C4-2B (cell line): Measurements from ENCODE around the gene NOX5.

ENCODE experiments used
- H3K27ac ChIP-seq: fragments of 450-650 bp; 2 replicates; pipeline ENCODE4 v1.5.1; 2017
- ZFX ChIP-seq: fragments of 450-650 bp; IDR thresholded peaks from 2 replicates; pipeline ENCODE4 v1.6.1; 2017
- TF ChIP-seq, protein P1 (sequence below): fragments of 450-650 bp; conservative IDR thresholded peaks from 2 replicates; pipeline ENCODE4 v1.5.1; 2017; ENCODE audit warnings: mild to moderate bottlenecking

NOX5 gene

DNA sequence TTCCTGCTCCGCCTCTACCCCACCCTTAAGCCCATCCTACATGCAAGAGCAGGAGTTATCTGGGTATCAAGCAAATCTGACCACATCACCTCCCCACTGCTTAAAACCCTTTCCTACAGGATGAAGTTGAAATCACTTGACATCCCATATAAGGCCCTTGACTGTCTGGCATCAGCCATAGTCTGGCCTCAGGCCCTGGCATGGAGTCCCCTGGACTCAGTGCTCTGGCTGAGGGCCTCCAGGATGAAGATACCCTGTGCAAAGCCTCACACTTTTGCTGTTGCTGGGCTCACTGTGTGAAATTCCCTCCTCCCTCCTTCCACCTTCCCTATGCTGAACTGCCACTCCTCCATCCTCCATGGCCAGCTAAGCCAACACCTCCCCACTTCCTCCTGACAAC is 80.8 kb downstream of the NOX5 start:
- no peak overlapping the region for H3K27ac ChIP-seq
- TF ChIP-seq ZFX, result no peak
- TF ChIP-seq, protein P1, sequence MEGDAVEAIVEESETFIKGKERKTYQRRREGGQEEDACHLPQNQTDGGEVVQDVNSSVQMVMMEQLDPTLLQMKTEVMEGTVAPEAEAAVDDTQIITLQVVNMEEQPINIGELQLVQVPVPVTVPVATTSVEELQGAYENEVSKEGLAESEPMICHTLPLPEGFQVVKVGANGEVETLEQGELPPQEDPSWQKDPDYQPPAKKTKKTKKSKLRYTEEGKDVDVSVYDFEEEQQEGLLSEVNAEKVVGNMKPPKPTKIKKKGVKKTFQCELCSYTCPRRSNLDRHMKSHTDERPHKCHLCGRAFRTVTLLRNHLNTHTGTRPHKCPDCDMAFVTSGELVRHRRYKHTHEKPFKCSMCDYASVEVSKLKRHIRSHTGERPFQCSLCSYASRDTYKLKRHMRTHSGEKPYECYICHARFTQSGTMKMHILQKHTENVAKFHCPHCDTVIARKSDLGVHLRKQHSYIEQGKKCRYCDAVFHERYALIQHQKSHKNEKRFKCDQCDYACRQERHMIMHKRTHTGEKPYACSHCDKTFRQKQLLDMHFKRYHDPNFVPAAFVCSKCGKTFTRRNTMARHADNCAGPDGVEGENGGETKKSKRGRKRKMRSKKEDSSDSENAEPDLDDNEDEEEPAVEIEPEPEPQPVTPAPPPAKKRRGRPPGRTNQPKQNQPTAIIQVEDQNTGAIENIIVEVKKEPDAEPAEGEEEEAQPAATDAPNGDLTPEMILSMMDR, result no peak

DNA sequence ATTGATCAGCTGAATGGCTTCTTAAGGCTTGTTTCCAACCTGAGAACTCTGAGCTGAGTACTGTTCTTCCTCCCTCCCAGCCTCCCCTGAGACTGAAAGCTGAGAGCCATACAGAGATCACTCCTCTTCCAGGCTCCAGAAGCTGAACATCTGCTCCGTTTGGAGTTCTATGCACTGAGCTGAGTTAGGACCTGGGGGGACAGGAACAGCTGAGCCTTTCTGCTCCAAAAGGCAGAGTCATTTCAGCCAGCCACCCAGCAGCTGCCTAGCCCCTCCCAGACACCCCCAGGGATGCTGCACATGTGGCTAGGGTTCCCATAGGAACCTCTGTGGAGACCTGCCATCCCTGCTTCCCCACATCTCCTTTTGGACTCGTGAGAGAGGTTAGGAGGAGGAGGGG is 81.7 kb downstream of the NOX5 start:
- no peak overlapping the region for H3K27ac ChIP-seq
- TF ChIP-seq ZFX, result no peak
- TF ChIP-seq, protein P1, result no peak

DNA sequence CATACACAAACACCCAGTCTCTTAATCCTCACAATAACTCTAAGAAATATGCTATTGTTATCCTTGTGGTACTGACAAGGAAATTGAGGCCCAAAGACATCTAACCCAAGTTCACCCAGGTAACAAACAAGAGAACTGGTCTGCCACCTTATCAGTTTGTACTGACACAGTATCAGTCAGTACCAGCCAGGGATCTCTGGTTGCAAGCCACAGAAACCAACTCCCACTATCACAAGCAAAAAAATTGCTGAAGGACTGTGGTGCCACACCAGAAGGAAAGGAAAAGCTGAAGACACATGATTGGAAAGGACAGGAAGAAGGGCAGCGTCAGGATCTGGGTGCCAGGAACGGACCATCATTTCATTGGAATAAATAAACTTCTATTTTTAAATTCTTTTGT is 82.1 kb downstream of the NOX5 start:
- no peak overlapping the region for H3K27ac ChIP-seq
- TF ChIP-seq, protein P1, result no peak
- TF ChIP-seq ZFX, result no peak

DNA sequence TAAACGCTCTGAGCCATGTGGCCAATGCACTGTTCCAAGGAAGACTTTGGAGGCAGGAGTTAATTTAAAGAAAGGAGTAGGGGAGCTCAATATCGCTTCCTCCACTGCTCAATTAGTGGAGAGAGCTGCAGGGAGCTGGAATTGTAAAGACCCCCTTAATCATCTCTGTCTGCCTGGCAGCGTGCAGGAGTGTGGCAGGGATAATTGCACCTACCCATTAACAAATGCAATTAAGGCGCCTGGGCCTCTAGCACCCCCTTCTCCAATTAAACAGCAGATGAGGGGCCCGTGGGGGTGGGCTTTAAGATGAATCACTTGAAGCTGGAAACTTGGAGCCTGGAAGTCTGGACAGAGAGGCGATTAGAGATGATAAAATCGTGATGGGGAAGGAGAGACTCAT is 84.3 kb downstream of the NOX5 start:
- TF ChIP-seq, protein P1, result no peak
- TF ChIP-seq ZFX, result no peak
- no peak overlapping the region for H3K27ac ChIP-seq

DNA sequence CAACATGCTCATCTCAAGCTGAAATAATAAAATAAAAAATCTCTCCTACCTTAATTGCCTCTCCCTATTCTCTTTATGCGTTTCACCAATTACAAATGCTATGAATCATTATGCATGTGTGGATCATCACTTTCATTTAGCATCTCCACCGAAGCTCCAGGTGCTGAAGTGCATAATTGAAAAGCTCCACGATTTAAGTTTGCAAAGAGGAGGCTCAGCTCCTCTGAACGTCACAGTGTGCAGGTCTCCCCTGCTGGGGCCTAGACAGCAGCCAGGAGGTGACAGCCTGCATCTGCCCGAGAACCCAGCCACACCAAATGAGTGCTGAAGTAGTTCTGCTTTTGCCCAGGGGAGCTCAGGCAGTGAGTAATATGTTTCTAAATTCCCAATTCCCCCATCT is 85.4 kb downstream of the NOX5 start:
- H3K27ac ChIP-seq, result no peak overlapping the region
- TF ChIP-seq, protein P1, result no peak
- TF ChIP-seq ZFX, result no peak

DNA sequence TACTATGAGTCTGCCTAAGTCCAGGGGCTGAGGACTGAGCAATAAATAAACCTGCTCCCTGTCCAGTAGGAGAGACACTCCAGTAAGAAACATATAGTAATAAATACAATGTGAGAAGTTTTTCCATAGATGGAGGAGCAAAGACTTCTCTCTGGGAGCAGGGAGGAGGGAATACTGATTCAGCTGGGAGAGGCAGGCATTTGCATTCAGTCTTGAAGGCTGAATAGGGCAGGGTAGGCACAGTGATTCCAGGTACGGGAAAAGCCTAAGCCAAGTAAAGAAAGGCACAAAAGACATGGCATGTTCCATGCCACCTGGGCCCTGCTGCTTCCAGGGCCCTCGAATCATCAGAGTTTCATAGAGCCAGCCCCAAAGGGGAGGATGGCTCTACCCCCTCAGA is 86.3 kb downstream of the NOX5 start:
- TF ChIP-seq, protein P1, result no peak
- no peak for TF ChIP-seq ZFX
- H3K27ac ChIP-seq, result no peak overlapping the region

DNA sequence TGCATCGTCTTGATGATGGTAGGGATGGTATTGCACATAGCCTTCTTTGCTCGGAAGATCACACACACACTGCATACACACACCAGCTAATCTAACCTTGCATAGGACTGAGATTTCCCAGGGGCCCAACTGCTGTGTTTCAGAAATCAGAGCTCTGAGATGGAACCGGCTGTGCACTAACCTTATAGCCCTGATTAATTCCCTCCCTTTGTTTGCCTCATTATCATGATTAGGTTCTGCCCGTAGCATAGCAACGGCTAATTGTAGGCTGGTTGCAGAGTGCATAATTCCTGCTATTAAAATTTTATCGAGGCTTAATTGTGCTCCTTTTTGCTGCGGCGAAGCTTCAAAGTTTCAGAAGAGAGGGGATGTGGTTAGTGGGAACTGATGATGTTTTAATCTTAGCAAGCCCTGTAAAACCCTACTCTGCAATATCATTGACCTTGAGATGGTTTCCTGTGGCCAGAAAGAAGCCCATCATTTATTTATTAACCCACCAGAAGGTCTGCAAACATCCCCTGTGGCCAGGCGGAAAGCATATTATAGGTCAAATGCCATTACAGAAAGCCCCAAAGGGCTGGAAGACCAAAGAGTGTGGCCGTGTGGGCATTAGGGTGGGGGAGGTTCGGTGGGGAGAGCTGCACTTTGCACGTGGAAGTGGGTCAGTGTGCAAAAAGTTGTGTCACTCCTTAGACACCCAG is 89.7 kb downstream of the NOX5 start:
- no peak for TF ChIP-seq ZFX
- TF ChIP-seq, protein P1, result no peak
- no peak overlapping the region for H3K27ac ChIP-seq
